HS-5 (cell line): ENCODE data around the gene TIE1.
A peak's percentile ranks its signal among the peaks of the same experiment; 100 is the strongest.

Experiments
- DNase-seq: peaks from one replicate; pipeline ENCODE4 v3.0.0-alpha.2; 2012; ENCODE audit warnings: low read depth

The TIE1 gene

DNA sequence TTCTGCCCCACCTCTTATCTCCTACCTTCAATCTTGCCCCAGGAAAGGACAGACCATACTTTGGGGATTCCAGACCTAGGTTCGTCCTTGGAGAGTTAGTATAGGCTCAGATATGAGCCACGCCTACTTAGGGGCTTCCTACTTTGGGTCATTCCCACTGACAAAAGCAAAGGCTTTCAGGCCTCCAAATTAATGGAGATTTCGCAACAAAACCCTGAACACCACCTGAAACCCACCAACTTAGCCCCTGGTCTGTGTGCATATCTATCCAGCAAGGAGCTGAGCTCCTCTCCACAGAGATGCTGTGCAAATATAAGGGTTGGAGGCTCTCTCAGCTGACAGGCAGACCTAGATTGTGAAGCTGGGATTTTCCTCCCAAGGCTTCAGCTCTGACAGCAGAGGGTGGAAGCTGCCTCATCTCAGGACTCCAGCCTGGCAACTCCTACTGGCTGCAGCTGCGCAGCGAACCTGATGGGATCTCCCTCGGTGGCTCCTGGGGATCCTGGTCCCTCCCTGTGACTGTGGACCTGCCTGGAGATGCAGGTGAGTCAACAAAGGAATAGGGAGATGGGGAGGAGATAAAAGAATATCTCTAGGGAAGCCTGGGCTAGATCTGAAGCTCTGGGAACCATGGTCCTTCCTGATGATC is 38.9 kb downstream of the TIE1 start:
- DNase-seq, result no peak

DNA sequence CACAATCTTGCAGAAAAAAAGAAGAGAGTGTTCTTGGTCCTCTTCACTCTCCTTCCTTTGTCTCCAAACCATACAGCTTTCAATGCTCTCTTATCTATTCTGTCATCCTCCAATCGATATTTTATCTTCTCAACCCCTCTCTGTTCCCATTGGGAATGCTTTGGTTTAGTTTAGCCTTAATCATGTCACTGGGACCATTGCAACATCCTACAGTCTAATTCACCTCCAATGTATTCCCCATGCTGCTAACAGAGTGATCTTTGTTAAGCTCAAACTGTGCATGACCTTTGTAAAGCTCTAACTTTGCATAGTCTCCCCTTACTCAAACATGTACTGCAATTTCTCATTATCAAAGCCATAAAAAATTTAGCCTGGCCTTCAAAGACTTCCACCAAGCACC is 39.8 kb downstream of the TIE1 start:
- no peak for DNase-seq

DNA sequence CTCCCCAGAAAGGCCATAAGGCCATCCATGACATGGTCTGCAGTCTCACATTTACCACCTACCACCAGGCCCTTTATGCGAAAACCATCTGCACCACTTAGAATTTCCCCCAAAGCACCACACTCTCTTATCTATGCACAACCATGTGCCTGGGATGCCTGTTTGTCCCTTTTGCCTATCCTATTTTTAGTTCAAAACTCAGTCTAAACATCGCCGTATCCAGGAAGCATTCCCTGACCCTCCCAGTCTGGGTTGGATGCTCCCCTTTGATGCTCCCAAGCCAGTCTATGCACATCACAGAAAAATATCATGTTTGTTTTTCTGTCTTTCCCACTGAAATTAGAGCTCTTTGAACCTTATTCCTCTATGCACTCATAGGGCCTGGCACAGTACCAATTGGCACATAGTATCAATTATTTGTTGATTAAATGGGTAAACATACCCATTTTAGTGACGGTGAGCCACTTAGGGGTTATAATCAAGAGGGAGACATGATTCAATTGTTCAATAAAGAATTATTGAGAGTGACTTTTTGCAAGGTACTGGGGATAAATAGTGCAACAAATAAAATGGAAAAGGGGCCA is 43.6 kb downstream of the TIE1 start:
- DNase-seq, result no peak

DNA sequence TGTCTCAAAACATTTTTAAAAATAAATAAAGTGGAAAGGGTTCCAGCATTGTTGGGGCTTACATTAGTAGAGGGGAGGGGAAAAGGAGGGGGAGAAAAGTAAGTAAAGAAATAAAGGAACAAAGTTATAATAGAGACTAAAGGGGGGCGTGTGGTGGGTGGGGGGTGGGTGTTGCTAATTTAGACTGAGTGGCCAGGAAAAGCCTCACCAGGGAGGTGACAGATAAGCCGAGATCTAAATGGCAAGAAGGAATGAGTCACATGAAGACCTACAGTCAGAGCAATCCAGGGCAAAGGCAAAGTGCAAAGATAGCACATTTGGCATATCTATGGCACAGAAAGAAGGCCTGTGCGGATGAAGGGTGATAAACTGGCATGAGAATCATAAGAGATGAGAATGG is 44.3 kb downstream of the TIE1 start:
- DNase-seq, result no peak

DNA sequence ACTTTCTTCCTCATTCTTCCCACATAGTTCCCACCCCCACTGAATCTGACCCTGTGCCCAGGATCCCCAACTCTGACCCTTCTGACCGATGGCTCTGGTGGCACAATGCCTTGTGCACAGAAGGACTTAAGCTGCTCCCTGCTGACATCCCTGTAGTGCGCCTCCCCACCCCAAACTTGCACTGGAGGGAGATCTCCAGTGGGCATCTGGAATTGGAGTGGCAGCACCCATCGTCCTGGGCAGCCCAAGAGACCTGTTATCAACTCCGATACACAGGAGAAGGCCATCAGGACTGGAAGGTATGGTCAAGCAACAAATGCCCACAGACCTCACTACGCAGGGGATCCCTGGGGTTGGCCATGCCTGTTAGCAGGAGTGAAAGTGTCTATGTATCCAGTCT is 45.9 kb downstream of the TIE1 start:
- DNase-seq, result no peak

DNA sequence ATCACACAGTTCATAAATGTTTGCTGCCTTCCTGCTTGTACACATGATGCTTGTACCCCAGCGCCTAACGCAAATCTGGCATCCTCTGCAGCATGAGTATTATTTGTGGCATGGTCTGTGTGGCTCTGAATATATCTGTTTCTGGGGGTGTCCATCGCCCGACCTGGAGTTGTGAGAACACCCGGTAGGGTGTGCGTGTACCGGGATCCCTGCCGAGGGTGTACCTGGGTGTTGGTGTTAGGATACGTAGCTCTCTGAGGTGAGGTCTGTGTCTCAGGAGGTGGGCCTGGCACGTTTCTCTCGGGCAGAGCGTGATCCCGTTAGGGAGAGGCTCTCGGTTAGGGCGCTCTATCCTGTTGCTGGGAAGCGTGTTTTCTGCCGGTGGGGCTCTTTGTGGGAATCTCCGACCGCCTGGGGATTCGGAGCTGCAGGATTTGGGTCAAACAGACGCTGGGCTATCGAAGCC is 47.6 kb downstream of the TIE1 start:
- DNase-seq, result no peak

DNA sequence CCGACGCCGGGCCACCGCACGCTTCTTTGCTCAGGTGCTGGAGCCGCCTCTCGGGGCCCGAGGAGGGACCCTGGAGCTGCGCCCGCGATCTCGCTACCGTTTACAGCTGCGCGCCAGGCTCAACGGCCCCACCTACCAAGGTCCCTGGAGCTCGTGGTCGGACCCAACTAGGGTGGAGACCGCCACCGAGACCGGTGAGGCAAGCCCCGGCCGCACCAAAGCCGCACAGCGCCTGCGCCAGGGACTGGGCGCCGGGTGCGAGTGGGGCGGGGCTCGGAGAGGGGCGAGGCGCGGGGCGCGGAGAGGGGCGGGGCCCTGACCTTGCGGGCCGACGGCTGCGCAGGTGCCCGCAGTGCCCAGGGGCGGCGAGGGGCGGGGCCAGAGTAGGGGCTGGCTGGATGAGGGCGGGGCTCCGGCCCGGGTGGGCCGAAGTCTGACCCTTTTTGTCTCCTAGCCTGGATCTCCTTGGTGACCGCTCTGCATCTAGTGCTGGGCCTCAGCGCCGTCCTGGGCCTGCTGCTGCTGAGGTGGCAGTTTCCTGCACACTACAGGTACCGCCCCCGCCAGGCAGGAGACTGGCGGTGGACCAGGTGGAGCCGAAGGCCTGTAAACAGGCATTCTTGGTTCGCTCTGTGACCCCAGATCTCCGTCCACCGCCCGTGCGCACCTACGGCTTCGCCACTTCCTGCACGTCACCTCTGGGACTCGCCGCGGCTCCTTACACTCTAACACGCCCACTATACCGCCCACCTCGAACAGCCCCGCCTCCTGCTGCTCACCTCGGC is 48.2 kb downstream of the TIE1 start:
- DNase-seq, result no peak

DNA sequence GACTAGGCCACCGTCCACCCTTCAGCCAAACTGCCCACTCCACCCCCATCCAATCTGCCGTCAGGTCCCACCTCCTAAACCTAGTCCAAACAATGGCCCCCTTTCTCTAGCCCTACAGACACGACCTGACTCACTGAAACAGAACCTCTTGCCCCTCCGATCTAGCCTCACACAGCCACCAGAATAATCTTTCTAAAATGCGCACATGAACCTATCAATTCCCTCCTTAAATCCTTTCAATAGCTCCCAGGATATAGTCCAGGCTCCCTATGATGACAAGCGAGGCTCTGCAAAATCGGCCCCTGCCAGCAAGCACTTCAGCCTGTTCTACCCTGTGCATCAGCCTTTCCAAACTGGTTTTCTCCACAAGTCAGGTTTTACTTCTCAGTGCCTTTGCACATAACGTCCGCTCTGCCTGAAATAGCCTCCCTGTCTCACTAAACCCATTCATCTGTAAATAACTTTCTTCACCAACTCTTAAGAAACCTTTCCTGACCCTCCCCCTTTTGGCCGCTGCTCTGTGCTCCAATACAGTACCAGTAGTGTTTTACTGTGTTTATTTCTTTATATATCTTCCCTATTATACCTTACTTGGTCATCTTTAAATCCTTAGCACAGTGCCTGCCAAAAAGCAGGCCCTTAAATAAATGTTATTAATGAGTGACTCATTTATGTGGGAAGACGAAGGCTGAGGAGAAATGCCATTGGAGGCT is 49.0 kb downstream of the TIE1 start:
- no peak for DNase-seq

DNA sequence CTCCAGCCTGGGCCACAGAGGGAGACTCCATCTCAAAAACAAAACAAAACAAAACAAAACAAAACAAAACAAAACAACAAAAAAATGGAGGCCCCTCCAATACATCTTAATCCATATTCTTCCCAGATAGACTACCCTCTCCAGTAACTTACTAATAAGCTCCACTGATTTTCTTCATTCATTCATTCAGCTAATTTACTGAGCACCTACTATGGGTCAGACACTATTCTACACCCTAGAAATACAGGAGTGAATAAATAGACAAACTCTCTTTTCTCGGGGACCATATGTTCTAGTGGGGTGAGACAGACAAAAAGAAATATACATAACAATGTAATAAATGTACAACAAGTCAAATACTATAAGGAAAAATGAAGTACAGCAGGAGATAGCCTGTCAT is 50.2 kb downstream of the TIE1 start:
- DNase-seq, result no peak

DNA sequence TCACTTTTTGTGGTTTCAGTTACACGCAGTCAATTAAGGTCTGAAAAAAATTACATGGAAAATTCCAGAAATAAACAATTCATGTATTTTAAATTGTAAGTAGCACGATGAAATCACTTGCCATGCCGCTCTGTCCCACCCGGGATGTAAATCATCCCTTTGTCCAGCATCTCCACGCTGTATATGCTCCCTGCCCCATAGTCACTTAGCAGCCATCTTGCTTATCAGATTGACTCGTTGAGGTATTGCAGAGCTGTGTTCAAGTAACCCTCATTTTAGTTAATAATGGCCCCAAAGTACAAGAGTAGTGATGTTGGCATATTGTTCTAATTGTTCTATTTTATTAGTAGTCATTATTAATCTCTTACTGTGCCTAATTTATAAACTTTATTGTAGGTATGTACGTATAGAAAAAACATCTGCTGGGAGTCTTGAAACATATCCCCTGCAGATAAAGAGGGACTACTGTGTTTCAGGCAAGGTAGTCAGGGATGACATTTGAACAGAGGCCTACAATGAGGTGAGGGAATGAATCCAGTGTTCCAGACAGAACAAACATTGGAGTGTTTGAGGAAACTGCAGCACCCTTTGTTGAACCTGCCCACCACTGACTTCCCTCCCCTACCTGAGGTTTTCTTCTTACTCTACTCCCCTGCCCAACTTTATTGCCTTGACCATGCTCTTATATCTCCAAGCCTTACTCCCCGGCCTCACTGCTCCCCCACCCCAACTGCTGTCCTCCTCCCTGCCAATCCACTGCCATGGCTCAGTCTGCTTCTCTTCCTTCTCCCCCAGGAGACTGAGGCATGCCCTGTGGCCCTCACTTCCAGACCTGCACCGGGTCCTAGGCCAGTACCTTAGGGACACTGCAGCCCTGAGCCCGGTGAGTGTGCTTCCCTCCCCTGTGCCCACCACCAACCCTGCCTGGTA is 50.9 kb downstream of the TIE1 start:
- no peak for DNase-seq

DNA sequence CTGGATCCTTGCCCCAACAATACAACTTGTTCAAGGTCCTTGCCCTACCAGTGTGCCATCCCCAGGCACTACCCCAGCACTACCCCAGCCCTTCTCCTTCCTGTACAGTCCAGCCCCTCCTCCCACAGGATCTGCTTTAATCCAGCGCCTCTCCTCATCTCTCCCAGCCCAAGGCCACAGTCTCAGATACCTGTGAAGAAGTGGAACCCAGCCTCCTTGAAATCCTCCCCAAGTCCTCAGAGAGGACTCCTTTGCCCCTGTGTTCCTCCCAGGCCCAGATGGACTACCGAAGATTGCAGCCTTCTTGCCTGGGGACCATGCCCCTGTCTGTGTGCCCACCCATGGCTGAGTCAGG is 51.5 kb downstream of the TIE1 start:
- DNase-seq, result no peak

DNA sequence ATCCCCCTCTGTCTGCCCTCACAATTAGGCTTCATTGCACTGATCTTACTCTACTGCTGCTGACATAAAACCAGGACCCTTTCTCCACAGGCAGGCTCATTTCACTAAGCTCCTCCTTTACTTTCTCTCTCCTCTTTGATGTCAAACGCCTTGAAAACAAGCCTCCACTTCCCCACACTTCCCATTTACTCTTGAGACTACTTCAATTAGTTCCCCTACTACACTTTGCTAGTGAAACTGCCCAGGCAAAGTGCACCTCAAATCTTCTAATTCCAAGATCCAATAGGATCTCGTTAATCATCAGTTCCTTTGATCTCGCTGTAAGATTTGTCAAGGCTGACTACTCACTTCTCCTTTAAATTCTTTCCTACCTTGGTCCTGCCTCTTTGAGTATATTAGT is 52.1 kb downstream of the TIE1 start:
- DNase-seq, result no peak

DNA sequence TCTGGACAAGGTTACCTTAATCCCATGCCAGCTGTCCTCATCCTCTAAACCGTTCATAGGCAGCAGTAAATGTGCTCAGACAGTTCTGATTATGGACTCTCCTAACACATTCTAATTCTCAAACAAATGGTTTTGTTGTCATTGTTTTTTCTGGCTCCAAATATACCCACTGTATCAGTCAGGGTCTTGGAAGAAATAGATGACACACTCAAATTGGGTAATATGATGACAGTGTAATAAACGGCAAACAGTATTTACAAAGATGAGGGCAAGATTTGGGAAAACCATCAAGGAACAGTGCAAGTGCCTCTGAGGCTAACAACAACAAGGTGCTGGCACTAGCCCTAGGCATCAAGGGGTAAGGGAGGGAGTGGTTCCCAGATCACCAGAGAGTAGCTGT is 53.7 kb downstream of the TIE1 start:
- no peak for DNase-seq

DNA sequence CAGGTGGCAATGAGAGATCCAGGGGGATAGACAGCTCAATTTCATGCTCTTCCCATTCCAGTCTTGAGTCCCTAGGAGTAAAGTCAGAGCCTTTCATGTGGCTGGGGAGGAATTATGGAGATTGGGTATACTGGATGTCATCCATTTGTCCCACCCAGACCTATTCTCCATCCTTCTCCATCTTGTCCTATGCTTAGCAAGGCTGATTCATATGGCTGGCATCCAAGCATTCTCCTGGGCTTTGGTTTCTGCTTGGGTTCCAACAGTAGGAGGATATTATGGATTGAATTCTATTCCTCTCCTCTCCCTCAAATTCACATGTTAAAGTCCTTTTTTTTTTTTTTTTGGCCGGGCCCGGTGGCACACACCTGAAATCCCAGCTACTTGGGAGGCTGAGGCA is 54.2 kb downstream of the TIE1 start:
- DNase-seq, result no peak

DNA sequence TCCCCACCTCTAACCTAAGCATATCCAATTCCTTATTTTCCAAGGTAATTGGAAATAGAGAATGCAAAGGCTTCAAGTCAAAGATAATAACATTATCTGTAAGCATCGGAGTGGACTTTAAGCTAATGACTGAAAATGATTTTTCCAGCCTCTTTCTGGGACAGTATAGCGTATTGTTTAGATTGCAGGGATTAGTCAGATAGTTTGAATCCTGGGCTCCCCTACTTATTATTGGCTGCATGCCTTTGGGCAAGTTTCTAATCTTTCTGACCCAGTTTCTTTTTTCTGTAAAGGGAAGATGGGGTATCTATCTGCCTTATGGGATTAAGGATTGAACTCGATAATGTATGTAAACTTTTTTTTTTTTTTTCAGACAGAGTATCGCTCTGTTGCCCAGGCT is 56.5 kb downstream of the TIE1 start:
- no peak for DNase-seq

DNA sequence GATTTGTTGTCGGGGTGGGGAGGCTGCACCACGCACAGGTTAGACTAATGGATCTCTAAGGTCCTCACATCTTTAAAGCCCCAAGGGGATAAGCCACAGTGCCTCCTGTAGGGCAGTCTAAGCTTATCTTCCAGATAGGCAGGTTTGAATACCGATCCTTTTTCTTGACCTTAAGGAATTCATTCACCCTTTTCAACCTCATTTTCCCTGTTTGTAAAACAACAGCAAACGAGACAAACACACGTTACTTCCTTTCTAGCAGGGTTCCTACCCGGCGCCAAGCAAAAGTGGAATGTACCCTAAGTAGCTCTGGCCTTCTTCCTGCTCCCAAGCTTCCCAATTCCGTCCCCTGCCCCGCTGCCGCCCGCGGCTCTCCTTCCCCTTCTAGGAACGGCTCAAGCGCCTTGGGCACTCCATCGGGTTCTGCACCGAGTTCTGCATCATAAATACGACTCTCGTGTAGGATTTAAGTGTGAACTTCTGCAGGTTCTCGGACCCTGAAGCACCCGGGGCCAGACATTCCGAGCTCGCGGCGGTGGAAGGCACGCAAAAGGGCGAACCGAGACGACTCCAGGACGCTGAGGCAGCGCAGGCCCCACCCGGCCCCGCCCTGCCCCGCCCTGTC is 57.5 kb downstream of the TIE1 start:
- peak; percentile 25 for DNase-seq

DNA sequence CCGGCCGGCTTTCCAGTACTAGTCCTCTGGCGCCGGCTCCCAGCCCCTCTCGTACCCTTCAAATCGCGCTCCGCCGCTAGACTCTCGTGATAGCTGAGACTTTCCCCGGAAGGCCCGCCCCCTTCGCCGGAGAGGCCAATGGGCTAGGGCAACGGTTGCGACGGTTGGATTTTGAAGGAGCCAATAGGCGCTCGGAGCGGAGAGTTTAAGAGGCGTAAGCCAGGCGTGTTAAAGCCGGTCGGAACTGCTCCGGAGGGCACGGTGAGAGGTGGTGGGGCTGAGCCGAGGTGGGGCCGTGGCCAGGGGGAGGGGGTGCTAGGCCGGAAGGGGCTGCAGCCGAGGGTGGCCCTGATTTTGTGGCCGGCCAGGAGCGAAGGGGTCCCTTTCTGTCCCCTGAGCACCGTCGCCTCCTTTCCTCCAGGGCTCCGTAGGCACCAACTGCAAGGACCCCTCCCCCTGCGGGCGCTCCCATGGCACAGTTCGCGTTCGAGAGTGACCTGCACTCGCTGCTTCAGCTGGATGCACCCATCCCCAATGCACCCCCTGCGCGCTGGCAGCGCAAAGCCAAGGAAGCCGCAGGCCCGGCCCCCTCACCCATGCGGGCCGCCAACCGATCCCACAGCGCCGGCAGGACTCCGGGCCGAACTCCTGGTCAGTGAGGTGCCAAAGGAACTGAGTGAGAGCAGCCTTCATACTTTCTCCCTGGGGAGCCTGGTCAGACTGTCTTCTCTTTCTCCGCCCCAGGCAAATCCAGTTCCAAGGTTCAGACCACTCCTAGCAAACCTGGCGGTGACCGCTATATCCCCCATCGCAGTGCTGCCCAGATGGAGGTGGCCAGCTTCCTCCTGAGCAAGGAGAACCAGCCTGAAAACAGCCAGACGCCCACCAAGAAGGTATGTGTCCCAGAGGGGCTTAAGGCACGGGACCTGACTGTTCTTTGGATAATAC is 58.2 kb downstream of the TIE1 start, which contains the start of gene CDC20:
Gene CDC20 (plus strand): TSS at position 236 of the 948 bp plus-strand sequence. CDS start 235 bp downstream, at position 471.
- peak; percentile 93 for DNase-seq

DNA sequence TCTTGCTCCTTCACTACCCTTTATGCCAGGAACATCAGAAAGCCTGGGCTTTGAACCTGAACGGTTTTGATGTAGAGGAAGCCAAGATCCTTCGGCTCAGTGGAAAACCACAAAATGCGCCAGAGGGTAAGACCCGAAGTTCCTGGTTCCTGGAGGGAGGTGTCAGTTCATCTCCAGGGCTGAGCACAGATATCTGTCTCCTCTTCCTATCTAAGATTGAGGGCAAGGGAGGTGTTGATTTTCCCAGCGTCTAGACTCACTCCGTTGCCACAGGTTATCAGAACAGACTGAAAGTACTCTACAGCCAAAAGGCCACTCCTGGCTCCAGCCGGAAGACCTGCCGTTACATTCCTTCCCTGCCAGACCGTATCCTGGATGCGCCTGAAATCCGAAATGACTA is 58.9 kb downstream of the TIE1 start:
- DNase-seq, result no peak

DNA sequence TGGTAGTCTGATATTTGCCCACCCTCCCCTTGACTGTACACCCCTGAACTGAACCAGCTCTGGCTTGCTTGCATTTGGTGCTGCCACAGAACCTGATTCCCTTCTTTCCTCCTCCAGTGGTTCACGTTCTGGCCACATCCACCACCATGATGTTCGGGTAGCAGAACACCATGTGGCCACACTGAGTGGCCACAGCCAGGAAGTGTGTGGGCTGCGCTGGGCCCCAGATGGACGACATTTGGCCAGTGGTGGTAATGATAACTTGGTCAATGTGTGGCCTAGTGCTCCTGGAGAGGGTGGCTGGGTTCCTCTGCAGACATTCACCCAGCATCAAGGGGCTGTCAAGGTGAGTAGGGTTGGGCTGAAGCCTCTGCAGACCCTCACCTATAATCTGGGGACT is 59.8 kb downstream of the TIE1 start:
- DNase-seq, result no peak
